HG02763 (cell line): Measurements from ENCODE around the gene DMKN.

ENCODE experiments used
- ATAC-seq: cut with Tn5 transposase; IDR thresholded peaks from one replicate; pipeline ENCODE4 v1.9.1; 2021; ENCODE audit warnings: mild to moderate bottlenecking, moderate library complexity; ENCODE audit not compliant: unreplicated experiment

Gene DMKN

GRCh38 chr19:35549879-35550523, 36.6 kb upstream of the DMKN start:
- no peak for ATAC-seq

GRCh38 chr19:35549174-35549788, 35.8 kb upstream of the DMKN start:
- ATAC-seq, result no peak

GRCh38 chr19:35546532-35546931, 33.1 kb upstream of the DMKN start:
- no peak for ATAC-seq

- peak; percentile 38 for ATAC-seq
Observed at GRCh38 chr19:35545855-35546381, 32.5 kb upstream of the DMKN start.

GRCh38 chr19:35545001-35545854, 31.8 kb upstream of the DMKN start, which contains the start of gene TMEM147:
Gene TMEM147, plus strand, starts transcription at chr19:35545626. Its CDS starts 114 bp downstream, at chr19:35545740.
- peak; percentile 75 for ATAC-seq

GRCh38 chr19:35544110-35544802, 30.8 kb upstream of the DMKN start:
- no peak for ATAC-seq

- ATAC-seq, result no peak
Observed at GRCh38 chr19:35543280-35544109, 30.0 kb upstream of the DMKN start.

- ATAC-seq, result no peak
Observed at GRCh38 chr19:35542209-35542608, 28.8 kb upstream of the DMKN start.

GRCh38 chr19:35540356-35540927, 27.0 kb upstream of the DMKN start:
- ATAC-seq, result no peak

GRCh38 chr19:35539850-35540249, 26.4 kb upstream of the DMKN start:
- no peak for ATAC-seq

- ATAC-seq, result no peak
Observed at GRCh38 chr19:35539314-35539713, 25.9 kb upstream of the DMKN start.

- no peak for ATAC-seq
Observed at GRCh38 chr19:35534803-35535480, 21.5 kb upstream of the DMKN start.

- no peak for ATAC-seq
Observed at GRCh38 chr19:35533822-35534392, 20.5 kb upstream of the DMKN start.

- no peak for ATAC-seq
Observed at GRCh38 chr19:35533201-35533821, 19.9 kb upstream of the DMKN start, which contains the start of gene GAPDHS. Gene GAPDHS, plus strand, starts transcription at chr19:35533456. Its CDS starts 72 bp downstream, at chr19:35533528.

- no peak for ATAC-seq
Observed at GRCh38 chr19:35531291-35531690, 17.8 kb upstream of the DMKN start.

- ATAC-seq, result no peak
Observed at GRCh38 chr19:35529241-35530218, 16.1 kb upstream of the DMKN start.
